Neural progenitor cell (in vitro differentiated cells): ENCODE results near the gene QPCT. TPM values are rescaled to one million over a fixed set of nuclear protein-coding genes. Genes with fewer than 3 reads are reported as not detected.

Experiments used
- DNase-seq: peaks from one replicate; pipeline ENCODE4 v3.0.0-alpha.2; 2016; ENCODE audit warnings: low spot score
- H2AFZ ChIP-seq: fragments of 200-600 bp; sonication (generic); replicated peaks from 2 replicates; pipeline ENCODE4 v1.6.1; 2016; ENCODE audit warnings: antibody characterized with exemption
- H3F3A ChIP-seq: fragments of 200-600 bp; sonication (generic); 2 replicates; pipeline ENCODE4 v1.6.1; 2016; ENCODE audit warnings: antibody characterized with exemption, low read depth
- H3K27ac ChIP-seq: fragments of 200-600 bp; sonication (generic); 2 replicates; pipeline ENCODE4 v1.5.1; 2016; ENCODE audit warnings: mild to moderate bottlenecking
- H3K27me3 ChIP-seq: fragments of 200-600 bp; sonication (generic); 2 replicates; pipeline ENCODE4 v1.6.1; 2016; ENCODE audit warnings: mild to moderate bottlenecking, moderate library complexity
- H3K36me3 ChIP-seq: fragments of 200-600 bp; sonication (generic); 2 replicates; pipeline ENCODE4 v1.5.1; 2016
- H3K4me1 ChIP-seq: fragments of 200-600 bp; sonication (generic); 2 replicates; pipeline ENCODE4 v1.6.1; 2016; ENCODE audit warnings: mixed run types
- H3K4me2 ChIP-seq: fragments of 200-600 bp; sonication (generic); 2 replicates; pipeline ENCODE4 v1.6.1; 2016
- H3K4me3 ChIP-seq: fragments of 200-600 bp; sonication (generic); 2 replicates; pipeline ENCODE4 v1.5.1; 2016
- H3K79me2 ChIP-seq: fragments of 200-600 bp; sonication (generic); 2 replicates; pipeline ENCODE4 v1.6.1; 2016; ENCODE audit warnings: low read depth
- H3K9ac ChIP-seq: fragments of 200-600 bp; sonication (generic); 2 replicates; pipeline ENCODE4 v1.6.1; 2016
- H3K9me3 ChIP-seq: fragments of 200-600 bp; sonication (generic); 2 replicates; pipeline ENCODE4 v1.5.1; 2016; ENCODE audit warnings: low read depth
- H4K20me1 ChIP-seq: fragments of 200-600 bp; sonication (generic); 2 replicates; pipeline ENCODE4 v1.6.1; 2016; ENCODE audit warnings: low read depth
- H3K27ac Mint-ChIP-seq: 3 replicates; pipeline ENCODE4 v1.8.0; 2021; ENCODE audit warnings: mixed read lengths
- H3K27me3 Mint-ChIP-seq: 2 replicates; pipeline ENCODE4 v1.8.0; 2022; ENCODE audit warnings: low read depth, mild to moderate bottlenecking, inconsistent platforms, moderate library complexity, mixed read lengths; ENCODE audit not compliant: insufficient read depth
- H3K36me3 Mint-ChIP-seq: 3 replicates; pipeline ENCODE4 v1.8.0; 2021; ENCODE audit warnings: mixed read lengths
- H3K4me1 Mint-ChIP-seq: 3 replicates; pipeline ENCODE4 v1.8.0; 2021; ENCODE audit warnings: mixed read lengths
- H3K4me3 Mint-ChIP-seq: 3 replicates; pipeline ENCODE4 v1.8.0; 2021; ENCODE audit warnings: mild to moderate bottlenecking, moderate library complexity, mixed read lengths
- H3K9me3 Mint-ChIP-seq: 3 replicates; pipeline ENCODE4 v1.8.0; 2020; ENCODE audit warnings: mixed read lengths
- EZH2 ChIP-seq: fragments of 200-600 bp; sonication (generic); IDR thresholded peaks from 2 replicates; pipeline ENCODE4 v1.6.1; 2017; ENCODE audit warnings: antibody characterized with exemption, mild to moderate bottlenecking, moderate library complexity
- EZH2phosphoT487 ChIP-seq: fragments of 200-600 bp; sonication (generic); IDR thresholded peaks from 2 replicates; pipeline ENCODE4 v1.6.1; 2017; ENCODE audit warnings: antibody characterized with exemption
- total RNA-seq: library from RNA; depleted of rRNA; stranded (reverse); fragments of >200 nt; gene quantifications from 2 replicates; pipeline ENCODE4 v1.2.3, GENCODE V29; 2015; ENCODE audit warnings: low replicate concordance
- TF ChIP-seq, protein P1 (sequence below): fragments of 200-600 bp; sonication (generic); IDR thresholded peaks from 2 replicates; pipeline ENCODE4 v1.5.1; 2017; ENCODE audit warnings: antibody characterized with exemption, mild to moderate bottlenecking

The QPCT gene
- total RNA-seq, 1 donor from 2014 or later: not detected

DNA sequence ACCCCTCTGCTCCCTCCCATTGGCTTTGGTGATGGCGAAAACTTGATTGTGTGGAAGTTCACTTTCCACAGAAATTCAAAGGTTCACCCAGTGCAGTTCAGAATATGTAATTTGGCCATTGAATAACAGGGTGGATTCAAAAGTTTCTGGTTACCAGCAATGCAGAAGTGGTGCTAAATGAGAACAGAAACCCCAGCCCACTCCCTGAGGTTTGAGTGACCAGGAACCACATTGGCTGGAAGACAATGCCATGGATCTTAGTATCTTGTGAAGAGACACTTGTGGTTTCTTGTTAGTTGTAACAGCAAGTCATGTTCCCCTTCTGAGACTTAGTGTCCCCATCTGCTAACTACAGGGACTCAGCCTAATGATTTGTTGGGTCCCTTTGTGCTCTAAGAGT lies 49.8 kb downstream of the QPCT start:
- Histone ChIP-seq H2AFZ (no peak overlapping the region), H3K4me3 (no peak overlapping the region), H3K36me3 (no peaks in the 10 kb centered on the region), H3K79me2 (no peaks in the 10 kb centered on the region), H3K9me3 (no peaks in the 10 kb centered on the region), H4K20me1 (no peaks in the 10 kb centered on the region), H3K4me2 (no peak overlapping the region), H3K27ac (no peak overlapping the region), H3K27me3 (no peaks in the 10 kb centered on the region), H3K4me1 (no peaks in the 10 kb centered on the region), H3F3A (no peaks in the 10 kb centered on the region), H3K9ac (no peak overlapping the region)
- Mint-ChIP-seq H3K27ac (no peak overlapping the region), H3K4me3 (no peak overlapping the region), H3K9me3 (no peaks in the 10 kb centered on the region), H3K4me1 (peaks cover 11% of the 10 kb centered on the region), H3K27me3 (peaks cover 6% of the 10 kb centered on the region), H3K36me3 (no peaks in the 10 kb centered on the region)
- TF ChIP-seq EZH2: no peak
- TF ChIP-seq, protein P1, sequence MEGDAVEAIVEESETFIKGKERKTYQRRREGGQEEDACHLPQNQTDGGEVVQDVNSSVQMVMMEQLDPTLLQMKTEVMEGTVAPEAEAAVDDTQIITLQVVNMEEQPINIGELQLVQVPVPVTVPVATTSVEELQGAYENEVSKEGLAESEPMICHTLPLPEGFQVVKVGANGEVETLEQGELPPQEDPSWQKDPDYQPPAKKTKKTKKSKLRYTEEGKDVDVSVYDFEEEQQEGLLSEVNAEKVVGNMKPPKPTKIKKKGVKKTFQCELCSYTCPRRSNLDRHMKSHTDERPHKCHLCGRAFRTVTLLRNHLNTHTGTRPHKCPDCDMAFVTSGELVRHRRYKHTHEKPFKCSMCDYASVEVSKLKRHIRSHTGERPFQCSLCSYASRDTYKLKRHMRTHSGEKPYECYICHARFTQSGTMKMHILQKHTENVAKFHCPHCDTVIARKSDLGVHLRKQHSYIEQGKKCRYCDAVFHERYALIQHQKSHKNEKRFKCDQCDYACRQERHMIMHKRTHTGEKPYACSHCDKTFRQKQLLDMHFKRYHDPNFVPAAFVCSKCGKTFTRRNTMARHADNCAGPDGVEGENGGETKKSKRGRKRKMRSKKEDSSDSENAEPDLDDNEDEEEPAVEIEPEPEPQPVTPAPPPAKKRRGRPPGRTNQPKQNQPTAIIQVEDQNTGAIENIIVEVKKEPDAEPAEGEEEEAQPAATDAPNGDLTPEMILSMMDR: no peak
- TF ChIP-seq EZH2phosphoT487: no peak
- no peak for DNase-seq

DNA sequence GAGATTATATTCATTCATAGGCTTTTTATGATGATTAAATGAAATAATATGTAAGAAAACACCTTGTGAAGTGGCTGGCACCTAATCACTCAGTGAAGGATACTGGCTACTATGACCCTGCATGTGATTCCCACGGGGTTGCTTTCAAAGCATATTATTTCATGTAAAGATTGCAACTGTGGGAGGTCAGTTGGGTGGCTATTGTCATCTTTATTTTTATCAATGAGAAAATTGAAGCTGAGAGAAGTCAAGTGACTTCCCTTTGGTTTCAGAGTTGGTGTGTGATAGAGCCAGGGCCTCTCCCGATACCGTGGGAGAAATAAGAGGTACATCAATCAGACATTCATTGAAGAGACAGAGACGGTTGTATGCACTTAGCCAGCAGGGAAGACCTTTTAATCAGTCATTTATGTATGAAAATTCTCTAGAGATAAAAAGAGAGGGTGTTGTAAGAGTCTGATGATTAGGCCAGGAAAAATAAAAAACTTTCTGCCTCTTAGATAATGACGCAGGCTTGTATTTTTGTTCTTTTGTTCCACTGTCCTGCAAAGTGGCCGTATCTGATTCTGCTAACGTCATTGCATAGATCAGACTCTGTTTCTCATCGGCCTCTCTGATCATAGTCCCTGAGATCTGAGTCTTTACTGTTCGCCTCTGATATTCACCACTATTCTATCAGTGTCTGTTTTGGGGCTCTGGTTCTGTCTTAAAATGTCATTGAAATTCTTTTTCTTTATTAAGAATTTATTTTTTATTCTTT lies 50.5 kb downstream of the QPCT start:
- H3F3A ChIP-seq: no peaks in the 10 kb centered on the region
- H3K9me3 ChIP-seq: no peaks in the 10 kb centered on the region
- no peaks in the 10 kb centered on the region for H3K36me3 ChIP-seq
- Mint-ChIP-seq H3K4me1 (peaks cover 11% of the 10 kb centered on the region), H3K27ac (no peak overlapping the region), H3K36me3 (no peaks in the 10 kb centered on the region), H3K9me3 (no peaks in the 10 kb centered on the region), H3K4me3 (no peak overlapping the region), H3K27me3 (peaks cover 6% of the 10 kb centered on the region)
- no peak overlapping the region for H3K4me3 ChIP-seq
- H4K20me1 ChIP-seq: no peaks in the 10 kb centered on the region
- H3K27me3 ChIP-seq: no peaks in the 10 kb centered on the region
- H3K9ac ChIP-seq: no peak overlapping the region
- H2AFZ ChIP-seq: no peak overlapping the region
- no peak overlapping the region for H3K27ac ChIP-seq
- TF ChIP-seq EZH2 (no peak), EZH2phosphoT487 (no peak)
- TF ChIP-seq, protein P1: no peak
- DNase-seq: no peak
- no peak overlapping the region for H3K4me2 ChIP-seq
- no peaks in the 10 kb centered on the region for H3K4me1 ChIP-seq
- no peaks in the 10 kb centered on the region for H3K79me2 ChIP-seq

DNA sequence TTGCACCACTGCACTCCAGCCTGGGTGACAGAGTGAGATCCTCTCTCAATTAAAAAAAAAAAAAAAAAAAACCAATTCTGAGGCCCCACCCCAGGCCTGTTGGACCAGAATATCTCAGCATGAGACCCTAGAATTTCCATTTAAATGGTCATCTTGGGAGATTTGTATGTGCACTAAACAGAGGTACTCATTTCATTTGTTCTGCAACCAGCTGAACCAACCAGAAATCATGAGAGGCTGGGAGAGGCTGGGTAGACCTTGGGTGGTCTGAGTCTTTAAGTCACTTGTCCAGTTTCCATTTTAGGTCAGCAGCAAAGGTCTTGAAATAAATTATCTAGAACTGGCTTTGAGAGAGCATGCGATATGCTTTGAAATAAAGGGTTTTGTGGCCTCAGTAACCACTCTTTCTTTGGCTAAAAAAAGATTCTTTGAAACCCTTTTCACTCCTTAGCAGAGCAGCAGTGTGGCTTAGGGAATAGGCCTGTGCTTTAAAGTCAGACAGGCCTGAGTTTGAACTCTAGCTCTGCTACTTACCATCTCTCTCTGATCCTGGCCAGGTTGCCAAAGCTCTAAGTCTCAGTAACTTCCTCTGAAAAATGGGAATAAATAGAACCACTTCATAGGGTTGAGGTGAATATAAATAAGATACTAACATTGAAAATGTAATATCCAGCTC lies 52.6 kb downstream of the QPCT start:
- H3K9me3 ChIP-seq: no peaks in the 10 kb centered on the region
- no peaks in the 10 kb centered on the region for H3K9me3 Mint-ChIP-seq
- TF ChIP-seq EZH2phosphoT487 (no peak), EZH2 (no peak)
- TF ChIP-seq, protein P1: no peak
- no peak overlapping the region for H3K27ac ChIP-seq
- no peaks in the 10 kb centered on the region for H4K20me1 ChIP-seq
- H3K4me3 ChIP-seq: no peak overlapping the region
- peak overlapping the region; percentile 12 for H2AFZ ChIP-seq
- H3K27me3 Mint-ChIP-seq: peaks cover 2% of the 10 kb centered on the region
- H3K4me3 Mint-ChIP-seq: no peak overlapping the region
- H3K36me3 Mint-ChIP-seq: no peaks in the 10 kb centered on the region
- peaks cover 4% of the 10 kb centered on the region for H3K4me1 Mint-ChIP-seq
- no peaks in the 10 kb centered on the region for H3K36me3 ChIP-seq
- H3K27me3 ChIP-seq: no peaks in the 10 kb centered on the region
- no peaks in the 10 kb centered on the region for H3K4me1 ChIP-seq
- H3K4me2 ChIP-seq: no peak overlapping the region
- no peaks in the 10 kb centered on the region for H3F3A ChIP-seq
- H3K79me2 ChIP-seq: no peaks in the 10 kb centered on the region
- no peak overlapping the region for H3K9ac ChIP-seq
- no peak overlapping the region for H3K27ac Mint-ChIP-seq
- no peak for DNase-seq
